Endothelial cell of umbilical vein (primary cell): Measurements from ENCODE around the gene PIP4P1. TPM values are rescaled to one million over a fixed set of nuclear protein-coding genes. Genes with fewer than 3 reads are reported as not detected.

Experiments
- BruUV-seq: library from RNA; stranded (reverse); fragments of 400-500 nt; replicated peaks from 2 replicates; lab custom pipeline; 2021; lab: Mats Ljungman, UMichigan
- CTCF ChIA-PET: fragments of 300-600, 350-600 bp; sonication (Branson Sonifier 250); formaldehyde crosslinking; loops from one replicate; lab custom pipeline; 2021; ENCODE audit warnings: antibody characterized with exemption, inconsistent platforms; lab: Charles Lee
- POLR2A ChIA-PET: fragments of 300-600, 350-600 bp; sonication (Branson Sonifier 250); formaldehyde crosslinking; loops from one replicate; lab custom pipeline; 2021; ENCODE audit warnings: antibody characterized with exemption, inconsistent platforms; lab: Charles Lee
- DNase-seq: peaks from one replicate; pipeline ENCODE4 v3.0.0-alpha.2; 2011; ENCODE audit warnings: low read depth, low spot score
- FAIRE-seq: peaks from 2 replicates; lab custom pipeline; 2011; peaks lifted over from hg19 to GRCh38; lab: Jason Lieb, UNC
- H2AFZ ChIP-seq: 2 replicates; pipeline ENCODE4 v1.6.0; 2012; ENCODE audit warnings: low read depth, low read length, control low read depth, inconsistent platforms
- H3K27ac ChIP-seq: 2 replicates; pipeline ENCODE4 v1.5.1; 2011; ENCODE audit warnings: low read depth, mild to moderate bottlenecking, control low read depth, low read length, moderate library complexity; ENCODE audit not compliant: insufficient read depth
- H3K27me3 ChIP-seq, 2 experiments: 2 replicates each; pipeline versions ENCODE4 v1.6.0 to v1.6.1; 2011; ENCODE audit warnings: low read length in 2 of 2, mixed read lengths in 1 of 2; ENCODE audit not compliant: control insufficient read depth in 2 of 2, insufficient read depth in 2 of 2
- H3K36me3 ChIP-seq, 2 experiments: 2 replicates in 1 of 2; 3 replicates in 1 of 2; pipeline ENCODE4 v1.5.1; 2011; ENCODE audit warnings: low read length in 2 of 2, mild to moderate bottlenecking in 1 of 2, moderate library complexity in 1 of 2; ENCODE audit not compliant: control insufficient read depth in 2 of 2, insufficient read depth in 2 of 2; ENCODE audit errors: extremely low read depth in 1 of 2
- H3K4me1 ChIP-seq: 3 replicates; pipeline ENCODE4 v1.5.1; 2011; ENCODE audit warnings: mild to moderate bottlenecking, low read length; ENCODE audit not compliant: control insufficient read depth, insufficient read depth; ENCODE audit errors: extremely low read depth
- H3K4me2 ChIP-seq: 2 replicates; pipeline ENCODE4 v1.6.1; 2011; ENCODE audit warnings: low read length, control low read depth, mixed read lengths; ENCODE audit not compliant: insufficient read depth
- H3K4me3 ChIP-seq, 3 experiments: fragments of 200-600 bp in 1 of 3; sonication (generic), shearing (Covaris generic) in 1 of 3; replicated peaks in 1 of 3; 2 replicates each; pipeline ENCODE4 v1.5.1; 2011 to 2016; ENCODE audit warnings: control low read depth in 3 of 3, low read length in 3 of 3, mild to moderate bottlenecking in 2 of 3, inconsistent platforms in 1 of 3, low read depth in 1 of 3, moderate library complexity in 1 of 3; ENCODE audit not compliant: insufficient read depth in 1 of 3
- H3K79me2 ChIP-seq: 2 replicates; pipeline ENCODE4 v1.6.0; 2012; ENCODE audit warnings: low read length, inconsistent platforms; ENCODE audit not compliant: control insufficient read depth, insufficient read depth
- H3K9ac ChIP-seq: replicated peaks from 2 replicates; pipeline ENCODE3; 2011; ENCODE audit warnings: low read length, control low read depth; ENCODE audit not compliant: insufficient read depth; ENCODE audit errors: extremely low read depth
- H3K9me1 ChIP-seq: replicated peaks from 3 replicates; pipeline ENCODE4 v1.6.0; 2011; ENCODE audit warnings: mild to moderate bottlenecking, low read length; ENCODE audit not compliant: control insufficient read depth, insufficient read depth; ENCODE audit errors: extremely low read depth
- H3K9me3 ChIP-seq: replicated peaks from 2 replicates; pipeline ENCODE4 v1.5.1; 2012; ENCODE audit warnings: low read length, inconsistent platforms; ENCODE audit not compliant: control insufficient read depth, insufficient read depth
- H4K20me1 ChIP-seq: replicated peaks from 2 replicates; pipeline ENCODE3; 2011; ENCODE audit warnings: mild to moderate bottlenecking, low read length; ENCODE audit not compliant: control insufficient read depth, insufficient read depth; ENCODE audit errors: extremely low read depth
- CTCF ChIP-seq, 2 donors: IDR thresholded peaks; 1 replicate in 1 of 2; 2 replicates in 1 of 2; pipeline ENCODE4 v1.5.1; 2011; ENCODE audit warnings: low read length in 2 of 2, mild to moderate bottlenecking in 2 of 2, moderate library complexity in 2 of 2, control low read depth in 1 of 2, inconsistent platforms in 1 of 2, low read depth in 1 of 2; ENCODE audit not compliant: insufficient read depth in 1 of 2; ENCODE audit errors: extremely low read depth in 1 of 2
- EZH2 ChIP-seq: IDR thresholded peaks from 2 replicates; pipeline ENCODE4 v1.6.1; 2012; ENCODE audit warnings: borderline replicate concordance, low read depth, mild to moderate bottlenecking, moderate library complexity, low read length, inconsistent platforms; ENCODE audit not compliant: severe bottlenecking
- FOS ChIP-seq: IDR thresholded peaks from 2 replicates; pipeline ENCODE4 v1.6.1; 2011; ENCODE audit warnings: mild to moderate bottlenecking, low read length, moderate library complexity, borderline replicate concordance; ENCODE audit not compliant: insufficient read depth
- GATA2 ChIP-seq: IDR thresholded peaks from 2 replicates; pipeline ENCODE4 v1.7.0; 2011; ENCODE audit warnings: low read depth, mild to moderate bottlenecking, moderate library complexity, mixed read lengths, low read length; ENCODE audit not compliant: insufficient read length, insufficient read depth
- JUN ChIP-seq: IDR thresholded peaks from 2 replicates; pipeline ENCODE4 v1.6.1; 2011; ENCODE audit warnings: borderline replicate concordance, low read depth; ENCODE audit not compliant: insufficient read length, insufficient read depth
- MAX ChIP-seq: IDR thresholded peaks from 2 replicates; pipeline ENCODE4 v1.6.1; 2011; ENCODE audit not compliant: insufficient read depth, insufficient read length
- MYC ChIP-seq: IDR thresholded peaks from one replicate; pipeline ENCODE4 v1.6.1; 2011; ENCODE audit warnings: mild to moderate bottlenecking, low read depth, low read length
- POLR2A ChIP-seq: IDR thresholded peaks from 2 replicates; pipeline ENCODE4 v1.6.1; 2012; ENCODE audit warnings: low read depth, mild to moderate bottlenecking, control low read depth, low read length
- POLR2AphosphoS5 ChIP-seq: IDR thresholded peaks from 2 replicates; pipeline ENCODE4 v1.6.1; 2012; ENCODE audit warnings: low read depth, mild to moderate bottlenecking, control low read depth, low read length, moderate library complexity; ENCODE audit not compliant: insufficient read depth
- dilution Hi-C: fragments of 300-500 bp; cut with MboI; formaldehyde crosslinking; loops from one replicate; pipeline ENCODE4 v1.15.0; 2019; ENCODE audit warnings: low sequenced_read_pairs; ENCODE audit not compliant: extremely low pct_ligation_motif_present
- intact Hi-C: fragments of 100-400 bp; cut with micrococcal nuclease; formaldehyde crosslinking; loops from one replicate; pipeline ENCODE4 v1.10.0; 2022
- polyA plus RNA-seq, 4 experiments: library from polyadenylated mRNA; depleted of rRNA in 3 of 4; stranded (reverse) in 3 of 4; unstranded in 1 of 4; fragments of >200 nt; gene quantifications; 2 replicates each; pipeline versions ENCODE4 v1.2.1 to v1.2.3, GENCODE V29; 2011 to 2012; ENCODE audit warnings: missing spikeins in 1 of 4
- total RNA-seq: library from RNA; stranded (reverse); gene quantifications from 2 replicates; pipeline ENCODE4 v1.2.3, GENCODE V29; 2021

Gene PIP4P1
- total and polyA plus RNA-seq, 2 donors (not counting 3 experiments of a cell fraction or from before 2014, with no cell fraction given), result 28.6 to 52.5 TPM

GRCh38 chr14:20493634-20494033 is 32.4 kb upstream of the PIP4P1 start:
- Histone ChIP-seq H3K4me1 (peaks cover 16% of the 10 kb centered on the region), H3K9me1 (no peaks in the 10 kb centered on the region), H3K9ac (no peak overlapping the region), H2AFZ (no peak overlapping the region), H3K36me3 (no peaks in the 10 kb centered on the region), H3K9me3 (no peaks in the 10 kb centered on the region), H3K4me3 (no peak overlapping the region), H3K27ac (no peak overlapping the region), H3K79me2 (no peaks in the 10 kb centered on the region), H3K27me3 (no peaks in the 10 kb centered on the region), H3K4me2 (no peak overlapping the region), H4K20me1 (no peaks in the 10 kb centered on the region)
- ChIA-PET POLR2A (no interaction called here), CTCF (interaction anchor here (0.7 kb wide), 1 partner anchor 8 kb away, joined by 4 read pairs; no protein-coding TSS in a partner anchor)
- no peak for TF ChIP-seq MYC
- no peak for TF ChIP-seq FOS
- no peak for TF ChIP-seq CTCF (IDR thresholded peaks at IDR 0.05; ENCODE audit: extremely low read depth in 1 of 2, insufficient read depth in 1 of 2, low read depth in 1 of 2, low read length in 2 of 2)
- TF ChIP-seq POLR2A, result no peak
- TF ChIP-seq POLR2AphosphoS5, result no peak
- dilution Hi-C loops, result no loop called here
- intact Hi-C loops, result no loop called here
- FAIRE-seq, result no peak
- DNase-seq, result no peak
- no TSS peak for BruUV-seq

- no peaks in the 10 kb centered on the region for H3K9me1 ChIP-seq
- H4K20me1 ChIP-seq, result no peaks in the 10 kb centered on the region
- H3K9me3 ChIP-seq, result no peaks in the 10 kb centered on the region
- intact Hi-C loops, result no loop called here
- H3K4me2 ChIP-seq, result no peak overlapping the region
- dilution Hi-C loops, result no loop called here
- no peak for FAIRE-seq
- H3K4me3 ChIP-seq, result no peak overlapping the region
- H3K36me3 ChIP-seq, result no peaks in the 10 kb centered on the region
- no peak overlapping the region for H2AFZ ChIP-seq
- ChIA-PET POLR2A (no interaction called here), CTCF (no interaction called here)
- BruUV-seq, result no TSS peak
- no peak overlapping the region for H3K9ac ChIP-seq
- DNase-seq, result no peak
- H3K4me1 ChIP-seq, result peaks cover 10% of the 10 kb centered on the region
- no peak for TF ChIP-seq GATA2
- no peak for TF ChIP-seq JUN
- no peak for TF ChIP-seq POLR2A
- no peak for TF ChIP-seq FOS
- TF ChIP-seq POLR2AphosphoS5, result no peak
- TF ChIP-seq CTCF (IDR thresholded peaks at IDR 0.05; ENCODE audit: extremely low read depth in 1 of 2, insufficient read depth in 1 of 2, low read depth in 1 of 2, low read length in 2 of 2), result no peak
- TF ChIP-seq MAX, result no peak
- no peak for TF ChIP-seq EZH2
- TF ChIP-seq MYC, result no peak
- no peak overlapping the region for H3K27ac ChIP-seq
- no peaks in the 10 kb centered on the region for H3K27me3 ChIP-seq
- H3K79me2 ChIP-seq, result no peaks in the 10 kb centered on the region
Measured at GRCh38 chr14:20492486-20492885, 31.3 kb upstream of the PIP4P1 start.
